ENCODE measurements around the gene FUCA2.

GRCh38 chr6:143515766-143516355 is 4.3 kb upstream of the FUCA2 start:
- TF ChIP-seq, protein P1, sequence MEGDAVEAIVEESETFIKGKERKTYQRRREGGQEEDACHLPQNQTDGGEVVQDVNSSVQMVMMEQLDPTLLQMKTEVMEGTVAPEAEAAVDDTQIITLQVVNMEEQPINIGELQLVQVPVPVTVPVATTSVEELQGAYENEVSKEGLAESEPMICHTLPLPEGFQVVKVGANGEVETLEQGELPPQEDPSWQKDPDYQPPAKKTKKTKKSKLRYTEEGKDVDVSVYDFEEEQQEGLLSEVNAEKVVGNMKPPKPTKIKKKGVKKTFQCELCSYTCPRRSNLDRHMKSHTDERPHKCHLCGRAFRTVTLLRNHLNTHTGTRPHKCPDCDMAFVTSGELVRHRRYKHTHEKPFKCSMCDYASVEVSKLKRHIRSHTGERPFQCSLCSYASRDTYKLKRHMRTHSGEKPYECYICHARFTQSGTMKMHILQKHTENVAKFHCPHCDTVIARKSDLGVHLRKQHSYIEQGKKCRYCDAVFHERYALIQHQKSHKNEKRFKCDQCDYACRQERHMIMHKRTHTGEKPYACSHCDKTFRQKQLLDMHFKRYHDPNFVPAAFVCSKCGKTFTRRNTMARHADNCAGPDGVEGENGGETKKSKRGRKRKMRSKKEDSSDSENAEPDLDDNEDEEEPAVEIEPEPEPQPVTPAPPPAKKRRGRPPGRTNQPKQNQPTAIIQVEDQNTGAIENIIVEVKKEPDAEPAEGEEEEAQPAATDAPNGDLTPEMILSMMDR (IDR thresholded peaks at IDR 0.05; ENCODE audit: low read depth, low read length, poor library complexity, severe bottlenecking), result no peak
- no peak for TF ChIP-seq EZH2phosphoT487 (IDR thresholded peaks at IDR 0.05; ENCODE audit: borderline replicate concordance, low read length)

All from DOHH2 (cell line).